Measurements from ENCODE around the gene ACTR3. TPM values are rescaled to one million over a fixed set of nuclear protein-coding genes. Genes with fewer than 3 reads are reported as not detected.

ACTR3 gene
- total and polyA plus RNA-seq, 10 of the 15 experiments (the other 5 are each of a cell fraction or from before 2014, with no cell fraction given): 79.1 to 616 (median 471) TPM

GRCh38 chr2:113886479-113887008, 3.3 kb upstream of the ACTR3 start (continued):
- TF ChIP-seq BHLHE40 (IDR thresholded peaks at IDR 0.05; ENCODE audit: borderline replicate concordance in 1 of 2, low read depth in 2 of 2, low read length in 1 of 2): peak; percentile 82 to 87
- TF ChIP-seq NFYB (IDR thresholded peaks at IDR 0.05; ENCODE audit: insufficient read depth, low read depth, low read length): 0 out of 2 replicates have a peak, but pooled peaks have one; percentile 14
- TF ChIP-seq POLR2A (IDR thresholded peaks at IDR 0.05; ENCODE audit: low read depth, low read length): peak; percentile 75
- TF ChIP-seq GABPA (IDR thresholded peaks at IDR 0.05; ENCODE audit: low read depth): no peak
- TF ChIP-seq CBFB (IDR thresholded peaks at IDR 0.05; ENCODE audit: low read depth): peak; percentile 83
- TF ChIP-seq TAF1 (IDR thresholded peaks at IDR 0.05; ENCODE audit: borderline replicate concordance, low read depth, low read length): peak; percentile 66; the same call in 1 of the 2 replicates
- no peak for TF ChIP-seq ATF3 (IDR thresholded peaks at IDR 0.05; ENCODE audit: borderline replicate concordance, extremely low read depth, low read depth, low read length)
- TF ChIP-seq FOXK2 (IDR thresholded peaks at IDR 0.05): no peak
- TF ChIP-seq ZBTB33 (IDR thresholded peaks at IDR 0.05): no peak
- peak; percentile 88 for TF ChIP-seq NR2F1 (conservative IDR thresholded peaks at IDR 0.05)
- TF ChIP-seq ZZZ3 (IDR thresholded peaks at IDR 0.05; ENCODE audit: control insufficient read depth, insufficient read length, low read depth): no peak
- peak; percentile 69 for TF ChIP-seq MEF2B (IDR thresholded peaks at IDR 0.05; ENCODE audit: partially characterized antibody, poor library complexity, severe bottlenecking)
- no peak for TF ChIP-seq RBBP5 (conservative IDR thresholded peaks at IDR 0.05)
- peak; percentile 41 for TF ChIP-seq PBX3 (IDR thresholded peaks at IDR 0.05; ENCODE audit: insufficient replicate concordance, low read depth, low read length)
- TF ChIP-seq E2F8 (IDR thresholded peaks at IDR 0.05; ENCODE audit: low read depth, partially characterized antibody): no peak
- TF ChIP-seq BCL11A (IDR thresholded peaks at IDR 0.05; ENCODE audit: low read depth, low read length): peak; percentile 94
- peak; percentile 87; the same call in 1 of the 2 replicates for TF ChIP-seq GATAD2B (conservative IDR thresholded peaks at IDR 0.05; ENCODE audit: low read depth)
- TF ChIP-seq YY1 (IDR thresholded peaks at IDR 0.05; ENCODE audit: low read depth, low read length): no peak
- 0 out of 2 replicates have a peak, but pooled peaks have one; percentile 42 for TF ChIP-seq ZNF24 (IDR thresholded peaks at IDR 0.05)
- no peak for TF ChIP-seq ELK1 (IDR thresholded peaks at IDR 0.05; ENCODE audit: low read depth, low read length)
- peak; percentile 58 for TF ChIP-seq SREBF1 (IDR thresholded peaks at IDR 0.05; ENCODE audit: low read length)
